Stimulated activated naive CD8-positive, alpha-beta T cell treated with anti-CD3 and anti-CD28 coated beads, Interleukin-15, Interleukin-2, amounts not matched to agents 100 U/mL and 50 U/mL, for 24 hours (primary cell): ENCODE results near the gene MRPL36.
"Not testable (repeated sequence)": the region's sequence is repeated elsewhere in the genome, so short reads cannot be mapped to it uniquely, and the experiment has no call there.

Source experiments
- ATAC-seq: fragments of 150-1000 bp; cut with Tn5 transposase; one replicate; pipeline ENCODE4 v1.10.0; 2021
- DNase-seq: peaks from one replicate; pipeline ENCODE4 v3.0.0; 2021

The MRPL36 gene

DNA sequence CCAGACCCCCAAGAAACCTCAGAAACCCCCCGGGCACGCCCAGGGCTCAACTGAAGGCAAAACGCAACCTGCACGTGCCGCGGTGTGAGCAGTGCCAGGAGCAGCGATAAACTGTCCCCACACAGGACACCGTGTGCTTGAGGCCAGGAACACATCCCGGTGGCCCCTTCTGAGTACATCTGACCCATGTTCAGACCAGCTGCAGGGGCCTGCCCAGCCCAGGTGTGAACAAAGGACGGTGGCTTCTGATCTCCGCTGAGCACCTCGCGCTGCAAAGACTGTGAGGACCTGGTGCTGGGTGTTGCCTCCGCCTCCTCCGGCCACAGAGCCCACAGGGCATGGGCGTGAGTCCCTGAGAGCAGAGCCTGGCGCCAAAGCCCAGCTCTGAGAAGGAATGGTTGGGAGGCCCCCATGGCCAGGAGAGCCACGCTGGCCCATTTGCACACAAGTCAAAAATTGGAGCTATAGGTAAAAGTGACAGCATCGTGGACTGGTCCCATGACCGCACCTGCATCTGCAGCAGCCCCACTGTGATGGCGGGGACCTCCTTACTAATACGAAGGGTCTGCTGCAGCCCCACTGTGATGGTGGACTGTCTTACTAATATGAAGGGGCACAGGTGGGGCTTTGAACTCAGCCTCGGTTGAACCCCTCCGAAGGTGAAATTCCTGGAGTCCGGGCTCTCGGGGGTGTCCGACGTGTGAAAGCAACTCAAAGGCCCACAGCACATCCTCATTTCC is 33.0 kb upstream of the MRPL36 start:
- no peak for ATAC-seq

DNA sequence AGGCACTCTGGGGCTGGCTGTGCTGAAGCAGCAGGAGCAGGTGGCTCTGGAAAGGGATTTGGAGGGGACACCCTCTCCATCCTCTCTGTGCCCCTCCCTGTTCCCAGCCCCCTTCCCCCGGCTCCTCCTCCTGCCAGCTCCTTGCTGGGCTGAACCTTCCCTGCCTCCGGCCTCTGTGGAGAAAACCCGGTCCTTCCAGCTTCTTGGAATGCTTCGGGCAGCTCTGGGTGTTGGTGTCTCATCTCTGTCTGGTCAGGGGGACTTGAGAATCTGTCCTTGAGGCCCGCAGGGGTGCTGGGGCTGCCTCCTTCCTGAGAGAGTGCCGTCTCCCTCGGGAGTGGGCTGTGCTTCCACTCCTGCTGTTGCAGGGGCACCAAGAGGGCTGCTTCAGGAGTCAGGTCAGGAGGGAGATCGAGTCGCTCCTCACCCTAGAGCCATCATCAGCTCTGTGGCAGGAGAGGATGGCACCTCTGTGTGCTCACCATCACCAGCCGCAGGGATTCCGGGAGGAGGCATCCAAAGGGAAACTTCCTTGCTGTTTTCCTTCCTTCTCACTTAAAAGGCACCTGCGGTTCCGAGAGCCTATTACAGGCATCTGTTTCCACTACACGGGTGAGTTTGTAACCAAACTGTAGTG is 32.2 kb upstream of the MRPL36 start:
- ATAC-seq (no peak), DNase-seq (no peak)

More for the DNA sequence above, 33.0 kb upstream of the MRPL36 start:
- no peak for DNase-seq

DNA sequence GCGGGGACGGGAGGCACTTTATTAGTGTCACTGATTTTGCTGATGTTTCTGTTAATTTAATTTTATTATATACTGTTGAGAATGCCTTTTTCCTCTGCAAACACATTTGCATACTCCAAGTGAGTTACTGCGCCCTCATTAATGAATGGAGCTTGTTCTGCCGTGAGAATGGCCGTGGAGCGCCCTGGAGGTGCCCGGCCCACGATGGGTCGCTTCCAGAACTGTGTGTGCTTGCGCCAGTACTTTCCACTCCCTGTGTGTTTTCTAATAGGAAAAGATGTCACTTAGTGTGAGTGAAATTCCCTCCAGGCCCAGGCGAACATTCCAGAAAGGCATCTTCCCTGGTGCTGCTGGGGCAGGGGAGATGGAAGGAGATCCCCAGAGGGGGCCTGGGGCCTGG is 31.6 kb upstream of the MRPL36 start:
- ATAC-seq (no peak), DNase-seq (no peak)

DNA sequence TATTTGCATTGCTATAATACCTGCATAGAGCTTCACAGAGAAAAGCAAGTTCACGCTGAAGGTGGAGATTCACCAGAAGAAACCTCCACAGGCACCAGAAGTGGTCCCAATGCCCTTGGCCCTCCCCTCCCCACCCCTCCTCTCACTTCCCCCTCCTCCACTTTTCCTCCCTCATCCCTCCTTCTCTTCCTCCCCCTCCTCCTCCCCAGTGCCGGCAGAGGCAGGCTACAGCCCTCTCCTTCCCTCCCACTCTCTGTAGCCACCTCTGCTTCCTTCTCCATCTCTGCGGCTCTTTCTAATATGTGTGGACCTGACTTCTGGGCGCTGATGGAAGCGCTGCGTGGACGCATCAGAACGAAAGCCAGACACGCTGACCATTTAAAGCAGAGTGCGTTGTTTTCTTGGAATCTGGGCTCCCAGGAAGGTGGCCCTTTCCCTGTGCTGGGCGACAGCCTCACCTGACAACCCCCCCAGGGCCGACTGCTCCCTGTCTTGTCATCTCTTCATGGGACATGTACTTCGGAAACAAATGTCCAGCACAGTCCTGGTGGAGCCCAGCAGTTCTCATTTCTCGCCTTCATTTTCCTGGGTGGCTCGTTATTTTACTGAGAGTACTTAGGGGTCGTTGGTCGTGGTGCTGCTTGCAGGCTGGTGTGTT is 31.1 kb upstream of the MRPL36 start:
- DNase-seq (no peak), ATAC-seq (no peak)

DNA sequence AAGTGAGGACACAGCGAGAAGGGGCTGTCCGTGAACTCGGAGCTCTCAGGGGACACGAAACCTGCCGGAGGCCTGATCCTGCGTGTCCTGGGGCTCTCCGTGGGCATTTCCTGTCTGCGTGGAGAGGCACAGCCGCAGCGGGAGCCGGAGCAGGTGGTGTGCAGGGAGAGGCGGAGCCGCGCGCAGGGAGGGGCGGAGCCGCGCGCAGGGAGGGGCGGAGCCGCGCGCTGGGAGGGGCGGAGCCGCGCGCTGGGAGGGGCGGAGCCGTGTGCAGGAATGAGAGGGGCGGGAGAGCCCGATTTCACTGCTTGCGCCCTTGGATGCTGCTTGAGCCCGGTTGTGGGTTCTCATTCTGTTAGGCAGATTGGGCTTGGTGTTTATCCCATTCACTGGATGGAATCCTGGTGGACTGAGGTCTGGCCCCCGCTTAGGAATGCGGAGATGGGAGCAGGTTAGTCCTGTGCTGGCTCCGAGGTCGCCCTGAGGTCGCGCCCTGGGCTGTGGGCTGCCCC is 28.3 kb upstream of the MRPL36 start:
- DNase-seq (no peak), ATAC-seq (peak; percentile 30)

DNA sequence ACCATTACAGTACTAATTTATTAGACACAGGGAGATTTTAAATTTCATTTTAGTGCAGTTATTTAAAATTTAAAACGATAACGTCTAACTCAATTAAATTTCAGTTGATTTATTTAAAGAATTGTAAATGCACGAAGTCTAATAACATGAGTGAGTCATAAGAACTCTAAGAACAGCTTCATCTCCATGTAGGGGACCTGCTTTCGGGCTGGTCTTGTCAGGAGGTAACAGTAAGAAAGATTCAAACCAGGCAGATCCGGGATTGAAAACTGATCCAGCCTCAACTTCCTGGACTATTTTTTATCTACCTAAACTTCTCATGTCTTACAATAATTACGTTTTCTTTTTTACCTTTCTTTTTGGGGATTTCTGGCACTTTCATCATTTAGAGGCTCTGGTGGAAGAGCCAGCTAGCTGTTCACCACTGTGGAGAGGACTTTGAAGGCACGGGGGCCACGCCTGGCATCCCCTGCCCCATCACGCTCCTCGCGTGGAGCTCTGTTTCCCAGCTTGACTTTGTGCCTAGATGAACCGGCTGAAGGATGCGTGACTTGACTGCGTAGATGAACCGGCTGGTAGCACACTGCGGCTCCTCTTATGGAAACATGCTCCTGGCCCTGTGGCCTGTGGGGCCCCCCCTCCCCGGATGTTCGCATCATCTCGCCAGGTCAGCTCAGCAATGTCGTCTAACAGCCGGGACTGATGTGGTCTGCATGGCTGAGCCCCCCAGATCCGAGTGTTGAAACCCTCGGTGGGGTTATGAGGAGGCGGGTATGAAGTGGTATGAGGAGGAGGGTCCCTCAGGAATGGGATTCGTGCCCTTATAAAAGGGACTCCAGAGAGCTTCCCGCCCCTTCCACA is 27.6 kb upstream of the MRPL36 start:
- no peak for ATAC-seq
- no peak for DNase-seq

DNA sequence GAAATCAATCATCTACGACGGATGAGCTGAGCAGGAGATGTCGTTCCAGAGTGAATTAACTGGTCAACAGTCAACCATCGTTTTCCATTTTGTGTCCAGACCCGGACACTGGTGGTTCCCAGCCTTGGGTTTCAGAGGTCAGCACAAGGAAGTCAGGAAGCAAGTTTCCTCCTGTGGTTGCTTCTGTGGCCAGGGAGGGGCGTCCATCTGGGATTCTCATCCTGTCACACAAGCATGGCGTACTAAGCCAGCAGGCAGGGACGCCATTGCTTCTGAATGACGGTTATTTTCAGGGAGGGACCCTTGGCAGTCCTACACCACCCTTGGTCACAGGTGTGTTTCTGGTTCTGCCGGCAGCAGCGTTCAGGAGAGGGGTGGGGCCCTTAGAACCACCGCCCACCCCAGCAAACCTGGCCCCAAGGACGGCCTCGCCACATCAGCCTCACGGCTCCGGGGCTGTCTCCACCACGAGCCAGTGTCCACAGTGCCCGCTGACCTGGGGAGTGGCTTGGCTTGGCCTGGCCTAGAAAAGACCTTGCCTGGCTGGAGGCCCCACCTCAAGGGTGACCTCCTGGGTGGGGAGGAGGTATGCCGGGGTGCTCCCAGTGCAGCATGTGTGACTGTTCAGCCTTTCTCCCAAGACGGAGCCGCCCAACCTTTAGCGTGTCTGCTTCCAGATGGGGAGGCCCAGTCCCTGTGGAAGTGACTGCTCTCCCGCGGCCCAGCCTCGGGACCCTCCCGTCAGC is 26.8 kb upstream of the MRPL36 start:
- ATAC-seq (no peak), DNase-seq (no peak)

DNA sequence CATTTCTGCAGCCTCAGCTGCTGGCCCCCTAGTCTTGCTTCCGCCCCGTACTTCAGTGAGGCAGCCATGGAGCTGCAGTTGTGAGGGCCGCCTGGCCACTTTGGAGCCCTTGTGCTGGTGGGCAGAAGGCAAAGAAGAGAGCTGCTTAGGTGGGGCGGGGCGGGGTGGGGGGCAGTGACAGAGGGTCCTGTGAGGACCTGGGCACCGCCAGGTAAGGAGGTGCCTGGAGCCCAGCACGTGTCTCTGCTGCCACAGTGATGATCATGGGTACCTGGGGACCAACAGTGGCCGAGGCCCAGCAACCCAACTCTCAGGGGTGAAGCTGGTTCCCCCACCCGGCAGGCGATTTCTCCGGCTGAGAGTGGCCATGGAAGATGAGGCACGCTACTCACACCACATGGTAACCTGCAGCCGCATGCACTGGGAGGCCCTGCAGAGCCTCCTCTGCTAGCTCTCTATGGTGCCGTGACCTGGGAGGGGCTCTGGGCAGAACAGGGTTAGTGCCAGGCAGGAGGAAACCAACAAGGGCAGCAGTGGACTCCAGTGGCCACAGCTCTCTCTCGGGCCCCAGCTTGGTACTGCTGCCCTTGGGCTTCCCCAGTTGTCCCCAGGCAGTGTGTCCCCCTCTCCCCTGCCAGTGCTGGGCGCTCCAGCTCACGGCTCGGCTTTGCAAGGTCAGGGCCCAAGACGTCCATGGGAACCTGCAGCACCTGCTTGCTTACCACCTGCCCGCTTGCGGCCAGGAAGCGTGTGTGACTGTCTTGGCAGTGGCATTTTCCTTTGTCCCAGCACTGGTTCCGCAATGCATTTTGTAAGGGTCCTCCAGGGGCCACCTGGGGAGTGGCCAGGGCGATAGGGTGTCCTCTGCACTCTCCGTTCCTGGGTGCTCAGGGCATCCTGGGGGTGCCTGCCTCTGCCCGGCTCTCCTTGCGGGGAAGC is 25.5 kb upstream of the MRPL36 start:
- no peak for DNase-seq
- ATAC-seq, result peak; percentile 16

DNA sequence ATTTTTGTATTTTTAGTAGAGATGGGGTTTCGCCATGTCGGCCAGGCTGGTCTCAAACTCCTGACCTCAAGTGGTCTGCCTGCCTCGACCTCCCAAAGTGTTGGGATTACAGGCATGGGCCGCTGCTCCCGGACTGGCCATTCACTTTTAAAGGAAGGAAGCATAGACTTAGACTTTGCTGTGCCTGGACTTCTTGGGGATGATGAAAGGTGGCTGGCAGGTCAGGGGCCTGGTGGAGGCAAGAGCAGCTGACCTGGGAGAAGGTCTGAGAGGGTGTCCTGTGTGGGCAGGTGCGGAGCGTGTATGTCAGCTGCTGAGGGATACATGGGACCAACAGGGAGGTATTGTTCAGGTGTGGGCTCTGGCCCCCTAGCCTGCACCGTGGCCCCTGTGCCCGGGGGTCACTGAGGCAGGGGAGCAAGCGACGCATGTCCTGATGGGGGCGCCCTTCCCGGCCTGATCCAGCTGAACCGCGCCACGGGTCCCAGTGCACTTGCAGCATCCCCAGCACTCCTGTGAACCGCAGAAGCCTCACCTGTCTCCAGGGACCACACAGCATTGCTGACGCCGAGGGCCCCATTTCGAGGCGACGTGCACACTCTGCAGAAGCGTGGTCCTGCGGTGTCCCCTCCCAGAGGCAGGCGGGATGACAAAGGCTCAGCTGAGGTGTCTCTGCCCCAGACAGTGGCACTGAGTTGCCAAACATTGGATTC is 24.6 kb upstream of the MRPL36 start:
- DNase-seq (no peak), ATAC-seq (no peak)

DNA sequence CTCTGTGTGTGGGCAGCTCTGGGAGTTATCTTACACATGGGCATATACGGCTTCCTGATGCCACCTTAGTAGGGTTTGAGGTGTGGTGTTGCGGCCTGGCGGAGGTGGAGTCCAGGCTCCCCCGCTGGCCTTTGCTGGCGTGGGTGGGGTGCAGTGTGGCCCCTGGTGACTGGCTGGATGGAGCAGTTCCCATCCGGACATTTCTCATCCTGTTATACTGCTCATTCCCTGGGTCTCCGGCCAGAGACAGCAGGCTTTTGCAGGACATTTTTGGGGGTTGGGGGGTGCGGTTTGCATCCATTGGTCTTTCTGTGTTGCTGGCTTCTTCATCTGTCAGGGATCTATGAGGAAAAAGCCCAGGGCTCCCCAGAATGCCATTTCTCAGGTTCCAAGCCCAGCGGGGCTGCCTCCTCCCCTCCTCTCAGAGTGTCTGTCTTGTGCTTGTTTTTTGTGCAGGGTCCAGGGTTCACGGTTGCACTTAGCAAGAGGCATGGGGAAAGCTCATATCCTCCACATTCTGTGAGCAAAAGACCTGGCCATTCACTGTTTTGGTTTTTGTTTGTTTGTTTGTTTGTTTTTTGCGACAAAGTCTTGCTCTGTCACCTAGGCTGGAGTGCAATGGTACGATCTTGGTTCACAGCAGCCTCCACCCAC is 23.9 kb upstream of the MRPL36 start:
- ATAC-seq (no peak), DNase-seq (no peak)

DNA sequence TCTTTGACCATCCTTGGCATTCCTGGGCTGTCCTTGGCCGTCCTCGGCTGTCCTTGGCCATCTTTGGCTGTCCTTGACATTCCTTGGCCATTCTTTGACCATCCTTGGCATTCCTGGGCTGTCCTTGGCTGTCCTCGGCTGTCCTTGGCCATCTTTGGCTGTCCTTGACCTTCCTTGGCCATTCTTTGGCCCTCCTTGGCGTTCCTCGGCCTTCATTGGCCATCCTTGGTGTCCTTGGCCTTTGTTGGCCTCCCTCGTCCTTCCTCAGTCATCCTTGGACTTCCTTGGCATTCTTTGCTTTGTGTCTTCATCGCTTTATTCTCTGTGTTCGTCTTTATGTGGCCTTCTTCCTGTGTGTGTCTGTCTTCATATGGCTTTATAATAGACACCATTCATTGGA is 22.2 kb upstream of the MRPL36 start:
- DNase-seq (no peak), ATAC-seq (no peak)

DNA sequence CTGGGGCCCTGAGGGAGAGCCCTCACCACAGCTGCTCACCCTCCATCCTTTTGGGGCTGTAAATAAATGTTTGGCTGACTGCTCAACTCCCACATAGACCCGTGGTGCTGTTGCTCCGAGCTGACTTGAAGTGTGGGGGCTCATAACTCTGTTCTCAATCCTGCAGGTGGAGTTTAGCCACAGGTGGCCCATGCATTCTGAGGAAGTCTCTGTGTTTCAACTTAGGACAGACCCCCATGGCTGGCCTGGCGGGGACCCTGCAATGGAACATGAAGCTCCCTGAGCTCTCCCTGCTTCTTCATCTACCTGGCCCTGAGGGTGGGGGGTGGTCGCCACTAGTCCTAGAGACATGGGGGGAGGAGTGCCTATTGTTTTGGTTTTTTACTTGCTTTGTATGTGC is 21.3 kb upstream of the MRPL36 start:
- DNase-seq (no peak), ATAC-seq (no peak)

DNA sequence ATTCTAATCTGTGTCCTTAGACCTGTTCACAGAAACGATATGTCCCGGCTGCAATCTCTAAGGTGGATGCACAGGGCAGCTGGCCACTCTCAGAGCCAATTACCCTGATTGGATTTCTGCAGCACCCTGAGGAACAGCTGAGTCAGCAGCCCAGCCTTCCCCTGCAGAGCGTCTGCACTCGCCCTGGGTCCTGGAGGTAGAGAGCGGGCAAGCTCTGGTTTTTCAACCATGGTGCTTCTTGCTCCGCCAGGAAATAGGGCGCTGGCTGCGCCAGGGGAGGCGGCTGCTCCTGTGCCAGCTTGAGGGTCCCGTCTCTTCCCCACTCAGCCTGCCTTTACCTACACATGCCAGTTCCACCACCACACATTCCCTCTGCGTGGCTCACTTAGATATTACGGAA is 20.7 kb upstream of the MRPL36 start:
- ATAC-seq (no peak), DNase-seq (no peak)

DNA sequence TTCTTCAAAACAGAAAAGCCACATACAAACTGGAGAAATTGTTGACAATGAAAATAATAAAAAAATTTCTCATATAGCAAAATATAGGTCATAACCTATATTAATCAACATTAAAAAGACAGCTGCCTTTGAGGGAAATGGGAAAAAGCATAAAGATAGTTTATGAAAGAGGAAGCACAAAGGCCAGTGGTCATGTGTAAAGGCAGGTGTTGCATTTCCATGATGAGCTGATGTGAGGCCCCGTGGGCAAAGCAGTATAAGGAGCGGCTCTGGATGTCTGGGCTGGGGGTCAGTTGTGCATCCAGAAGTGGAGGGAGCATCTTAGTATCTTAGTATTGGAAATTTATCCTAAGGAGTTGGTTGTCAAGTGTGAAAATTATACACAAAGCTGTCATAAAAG is 19.8 kb upstream of the MRPL36 start:
- no peak for DNase-seq
- no peak for ATAC-seq

DNA sequence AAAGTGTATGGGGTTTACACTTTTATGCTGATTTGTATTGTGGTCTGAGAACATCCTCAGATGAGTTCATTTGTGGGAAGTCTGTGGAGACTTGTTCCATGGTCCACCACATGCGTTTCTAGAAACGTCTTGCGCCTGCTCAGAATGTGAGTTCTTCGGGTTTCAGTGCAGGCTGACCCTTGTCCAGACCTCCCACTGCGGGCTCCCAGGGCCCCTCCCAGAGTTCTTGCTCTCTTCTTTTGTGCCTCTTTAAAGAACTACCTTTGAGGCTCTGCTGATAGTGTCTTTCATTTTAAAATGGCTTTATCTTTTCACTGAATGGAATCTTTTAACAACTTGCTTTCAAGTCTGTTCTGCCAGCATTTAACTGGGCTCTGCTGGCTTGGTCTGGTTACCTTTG is 19.1 kb upstream of the MRPL36 start:
- ATAC-seq (no peak), DNase-seq (no peak)

DNA sequence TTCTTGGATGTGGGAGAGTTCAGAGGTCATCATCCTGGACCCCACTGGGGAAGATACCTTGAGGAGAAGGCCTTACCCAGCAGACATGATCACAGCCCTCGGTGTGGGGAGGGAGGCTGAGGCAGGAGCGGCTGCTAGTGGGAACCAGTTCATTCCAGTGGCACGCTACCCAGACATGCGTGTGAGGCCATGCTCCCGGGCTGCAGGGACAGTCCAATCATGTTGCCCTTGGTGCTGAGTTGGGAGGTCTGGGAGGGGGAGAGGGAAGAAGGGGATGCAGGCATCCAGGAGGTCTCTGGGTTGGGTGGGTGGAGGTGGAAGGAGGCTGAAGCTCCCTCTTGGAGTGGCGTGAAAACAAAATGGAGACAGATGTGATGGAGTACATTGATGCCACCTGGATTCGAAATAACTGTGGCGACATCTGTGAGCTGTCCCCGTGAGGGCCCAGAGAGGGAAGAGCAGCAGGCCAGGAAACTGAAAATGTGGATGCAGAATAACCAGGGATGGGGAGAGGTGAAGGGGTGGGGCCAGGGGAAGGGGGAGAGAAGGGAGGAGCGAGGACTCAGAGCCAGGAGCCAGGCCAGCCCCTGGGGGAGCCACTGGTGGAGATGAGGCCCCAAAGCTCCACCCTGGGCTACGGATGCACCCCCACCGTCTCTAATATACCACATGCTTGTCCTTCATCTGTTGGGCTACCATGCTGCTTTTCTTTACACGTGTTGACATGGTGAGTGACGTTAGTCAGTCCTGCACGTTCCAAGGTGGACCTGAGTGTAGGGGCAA is 17.8 kb upstream of the MRPL36 start:
- DNase-seq (no peak), ATAC-seq (no peak)

DNA sequence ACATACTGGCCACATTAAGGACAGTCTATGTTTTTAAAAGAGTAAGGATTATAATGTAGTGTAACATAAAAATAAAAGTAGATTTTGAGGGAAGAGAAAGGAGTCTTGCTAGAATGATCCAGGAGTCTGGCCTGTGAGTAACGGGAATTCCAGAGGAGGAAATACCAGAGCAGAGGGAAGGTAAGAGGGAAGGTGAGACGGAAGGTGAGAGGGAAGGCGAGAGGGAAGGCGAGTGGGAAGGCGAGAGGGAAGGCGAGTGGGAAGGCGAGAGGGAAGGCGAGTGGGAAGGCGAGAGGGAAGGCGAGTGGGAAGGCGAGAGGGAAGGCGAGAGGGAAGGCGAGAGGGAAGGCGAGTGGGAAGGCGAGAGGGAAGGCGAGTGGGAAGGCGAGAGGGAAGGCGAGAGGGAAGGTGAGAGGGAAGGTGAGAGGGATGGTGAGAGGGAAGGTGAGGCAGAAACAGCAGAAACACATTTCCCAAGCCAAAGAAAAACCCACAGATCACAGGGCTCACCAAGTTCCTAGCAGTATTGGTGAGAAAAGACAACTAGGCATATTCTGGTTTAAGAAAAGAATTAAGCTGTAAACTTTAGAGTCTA is 17.0 kb upstream of the MRPL36 start:
- ATAC-seq, DNase-seq: not testable (repeated sequence)

DNA sequence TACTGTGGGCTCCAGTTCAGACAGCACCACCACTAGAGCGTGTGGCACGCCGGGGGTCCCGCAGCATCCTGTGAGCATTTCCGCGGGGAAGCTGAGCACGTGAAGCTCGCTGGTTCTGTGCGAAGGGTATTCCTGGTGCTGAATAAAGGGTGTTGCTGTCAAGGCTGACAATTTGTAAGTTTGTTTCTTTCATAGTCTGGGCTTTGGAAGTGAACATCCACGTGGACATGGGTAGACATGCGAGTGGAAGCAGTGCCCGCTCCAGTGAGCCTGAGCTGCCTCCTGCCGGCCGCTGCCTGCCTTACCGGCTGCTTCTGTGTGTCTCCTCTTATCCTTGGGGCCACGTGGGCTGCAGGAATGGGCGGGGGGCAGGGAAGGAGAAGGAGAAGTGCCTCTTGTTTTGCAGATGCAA is 16.2 kb upstream of the MRPL36 start:
- DNase-seq, result no peak
- ATAC-seq, result no peak
